B cell (primary cell): Measurements from ENCODE around the gene USP2. TPM values are rescaled to one million over a fixed set of nuclear protein-coding genes. Genes with fewer than 3 reads are reported as not detected.

Source experiments
- ATAC-seq: fragments of 200-7000 bp; cut with Tn5 transposase; one replicate; pipeline ENCODE4 v1.10.0; 2021; ENCODE audit warnings: low read depth, mild to moderate bottlenecking, moderate number of reproducible peaks, moderate library complexity
- CTCF ChIA-PET: fragments of 350-600 bp; sonication (Branson Sonifier 250); formaldehyde crosslinking; loops from one replicate; lab custom pipeline; 2021; ENCODE audit warnings: antibody characterized with exemption, inconsistent platforms; lab: Charles Lee
- POLR2A ChIA-PET: fragments of 350-600 bp; sonication (Branson Sonifier 250); formaldehyde crosslinking; loops from one replicate; lab custom pipeline; 2021; ENCODE audit warnings: antibody characterized with exemption; lab: Charles Lee
- DNase-seq: peaks from one replicate; pipeline ENCODE4 v3.0.0; 2013
- H2AFZ ChIP-seq: 2 replicates; pipeline ENCODE4 v1.6.1; 2012; ENCODE audit warnings: mild to moderate bottlenecking, low read depth, low read length; ENCODE audit not compliant: insufficient read depth, poor library complexity, severe bottlenecking
- H3K27ac ChIP-seq, 2 donors: 1 replicate in 1 of 2; 2 replicates in 1 of 2; pipeline ENCODE4 v1.5.1; 2012 to 2013; ENCODE audit warnings: low read length in 2 of 2, mild to moderate bottlenecking in 2 of 2, moderate library complexity in 1 of 2
- H3K27me3 ChIP-seq, 4 experiments: fragments of 200-600 bp in 1 of 4; sonication (generic) in 1 of 4; replicated peaks in 1 of 4; 1 replicate in 2 of 4; 2 replicates in 2 of 4; pipeline versions ENCODE4 v1.6.1 to v1.7.0; 2013 to 2016; ENCODE audit warnings: low read length in 3 of 4, mild to moderate bottlenecking in 2 of 4, mixed read lengths in 1 of 4, moderate library complexity in 1 of 4; ENCODE audit not compliant: insufficient read depth in 4 of 4, control insufficient read depth in 3 of 4; ENCODE audit errors: control extremely low read depth in 1 of 4
- H3K36me3 ChIP-seq, 2 experiments: replicated peaks in 1 of 2; 1 replicate in 1 of 2; 2 replicates in 1 of 2; pipeline versions ENCODE4 v1.6.1 to v1.7.1; 2013; ENCODE audit warnings: low read length in 1 of 2; ENCODE audit not compliant: insufficient read depth in 2 of 2, control insufficient read depth in 1 of 2; ENCODE audit errors: control extremely low read depth in 1 of 2, extremely low read depth in 1 of 2
- H3K4me1 ChIP-seq, 2 donors: fragments of 200-600 bp in 1 of 2; sonication (generic) in 1 of 2; 1 replicate in 1 of 2; 2 replicates in 1 of 2; pipeline versions ENCODE4 v1.5.1 to v1.6.1; 2013 to 2017; ENCODE audit warnings: low read length in 2 of 2; ENCODE audit not compliant: control insufficient read depth in 2 of 2, insufficient read depth in 2 of 2
- H3K4me2 ChIP-seq: replicated peaks from 2 replicates; pipeline ENCODE3; 2012; ENCODE audit warnings: mild to moderate bottlenecking, low read depth, low read length; ENCODE audit not compliant: poor library complexity, severe bottlenecking
- H3K4me3 ChIP-seq, 5 experiments: fragments of 200-600 bp in 1 of 5; sonication (generic) in 1 of 5; 1 replicate in 3 of 5; 2 replicates in 2 of 5; pipeline versions ENCODE4 v1.5.1 to v1.7.0; 2011 to 2016; ENCODE audit warnings: low read length in 4 of 5, mild to moderate bottlenecking in 4 of 5, low read depth in 2 of 5, control low read depth in 1 of 5, moderate library complexity in 1 of 5; ENCODE audit not compliant: insufficient read depth in 1 of 5; ENCODE audit errors: control extremely low read depth in 1 of 5, extremely low read depth in 1 of 5
- H3K79me2 ChIP-seq: fragments of 200-600 bp; sonication (generic); one replicate; pipeline ENCODE4 v1.6.0; 2016; ENCODE audit warnings: low read length; ENCODE audit not compliant: control insufficient read depth, insufficient read depth
- H3K9ac ChIP-seq: fragments of 200-600 bp; sonication (generic); 2 replicates; pipeline ENCODE4 v1.6.1; 2017; ENCODE audit warnings: mild to moderate bottlenecking, low read length, moderate library complexity
- H3K9me3 ChIP-seq, 3 donors: one replicate each; pipeline versions ENCODE4 v1.6.1 to v1.7.1; 2013; ENCODE audit warnings: low read length in 2 of 3; ENCODE audit not compliant: control insufficient read depth in 2 of 3, insufficient read depth in 1 of 3; ENCODE audit errors: control extremely low read depth in 1 of 3
- H4K20me1 ChIP-seq: 2 replicates; pipeline ENCODE4 v1.6.0; 2012; ENCODE audit warnings: mild to moderate bottlenecking, low read length; ENCODE audit not compliant: insufficient read depth, control insufficient read depth, poor library complexity, severe bottlenecking
- H3K27ac Mint-ChIP-seq: one replicate; pipeline ENCODE4 v1.8.0; 2021; ENCODE audit warnings: mixed read lengths
- H3K27me3 Mint-ChIP-seq: one replicate; pipeline ENCODE4 v1.8.0; 2021; ENCODE audit warnings: mixed read lengths
- H3K4me1 Mint-ChIP-seq: one replicate; pipeline ENCODE4 v1.8.0; 2021; ENCODE audit warnings: mixed read lengths
- H3K4me3 Mint-ChIP-seq: one replicate; pipeline ENCODE4 v1.8.0; 2021; ENCODE audit warnings: mixed read lengths
- H3K9me3 Mint-ChIP-seq: one replicate; pipeline ENCODE4 v1.8.0; 2022; ENCODE audit warnings: mixed read lengths; ENCODE audit not compliant: insufficient read depth
- EZH2 ChIP-seq: IDR thresholded peaks from 2 replicates; pipeline ENCODE4 v1.6.1; 2012; ENCODE audit warnings: borderline replicate concordance, low read depth, mild to moderate bottlenecking, moderate library complexity, low read length; ENCODE audit not compliant: insufficient read depth, poor library complexity, severe bottlenecking
- WGBS: methylation state at CpG from one replicate; pipeline ENCODE4 v1.1.5; 2013; ENCODE audit warnings: missing lambda C conversion rate; ENCODE audit not compliant: insufficient coverage; 5-methylcytosine and 5-hydroxymethylcytosine counted together
- intact Hi-C: fragments of 100-400 bp; cut with micrococcal nuclease; formaldehyde crosslinking; loops from one replicate; pipeline ENCODE4 v1.10.0; 2022
- polyA plus RNA-seq: library from polyadenylated mRNA; depleted of rRNA; stranded (reverse); fragments of >200 nt; gene quantifications from 2 replicates; pipeline ENCODE4 v1.2.3, GENCODE V29; 2012
- total RNA-seq, 2 donors: library from RNA; stranded (reverse); fragments of 120-200 nt in 1 of 2; gene quantifications; 1 replicate in 1 of 2; 2 replicates in 1 of 2; pipeline versions ENCODE4 v1.2.3 to v1.2.4, GENCODE V29; 2013 to 2022
- TF ChIP-seq, protein P1 (sequence below): fragments of 200-600 bp; IDR thresholded peaks from one replicate; pipeline ENCODE4 v1.8.0; 2022; ENCODE audit warnings: antibody characterized with exemption, mild to moderate bottlenecking

The USP2 gene
- total and polyA plus RNA-seq, 2 donors (not counting 1 experiment from before 2014, with no cell fraction given): 0.09 TPM; not detected in 1

DNA sequence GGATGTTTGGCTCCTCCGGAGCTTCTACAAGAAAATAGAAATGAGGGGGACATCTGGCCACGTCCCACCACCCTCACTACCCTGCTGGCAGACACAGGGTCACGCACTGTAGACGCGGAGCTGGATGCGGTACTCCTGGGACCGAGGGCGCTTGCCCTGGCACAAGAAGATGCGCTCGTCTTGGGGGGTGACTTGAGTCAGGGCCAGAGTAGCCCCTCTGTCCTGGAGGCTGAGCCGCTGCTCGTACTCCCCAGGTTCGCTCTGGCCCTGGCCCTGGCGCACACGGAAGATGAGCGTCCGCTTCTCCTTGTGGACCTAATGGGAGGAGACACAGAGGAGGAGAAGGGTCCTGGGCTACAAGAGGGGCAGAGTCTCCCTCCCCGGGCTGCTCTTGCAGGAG lies 66.8 kb downstream of the USP2 start:
- H3K9ac ChIP-seq: peak overlapping the region; percentile 62
- ChIA-PET CTCF (interaction anchor here (1.0 to 3.5 kb wide), 4 partner anchors 9 to 212 kb away, joined by 3 to 16 read pairs (median 8); no protein-coding TSS in a partner anchor), POLR2A (interaction anchor here (0.6 kb wide), 1 partner anchor 42 kb away, joined by 3 read pairs; no protein-coding TSS in a partner anchor)
- peaks cover 0 to 6% (median 0%) of the 10 kb centered on the region in 3 donors for H3K9me3 ChIP-seq
- no peak for ATAC-seq
- peaks cover 0 to 56% (median 20%) of the 10 kb centered on the region in 4 experiments for H3K27me3 ChIP-seq
- Mint-ChIP-seq H3K4me1 (peaks cover 26% of the 10 kb centered on the region), H3K27me3 (peaks cover 13% of the 10 kb centered on the region), H3K4me3 (peak overlapping the region; percentile 83), H3K9me3 (no peaks in the 10 kb centered on the region), H3K27ac (no peak overlapping the region)
- peak overlapping the region in 1 of 5 experiments; percentile 60 for H3K4me3 ChIP-seq
- H3K4me1 ChIP-seq: peaks cover 25 to 38% of the 10 kb centered on the region in 2 donors
- H4K20me1 ChIP-seq: no peaks in the 10 kb centered on the region
- H3K27ac ChIP-seq: no peak overlapping the region
- TF ChIP-seq, protein P1, sequence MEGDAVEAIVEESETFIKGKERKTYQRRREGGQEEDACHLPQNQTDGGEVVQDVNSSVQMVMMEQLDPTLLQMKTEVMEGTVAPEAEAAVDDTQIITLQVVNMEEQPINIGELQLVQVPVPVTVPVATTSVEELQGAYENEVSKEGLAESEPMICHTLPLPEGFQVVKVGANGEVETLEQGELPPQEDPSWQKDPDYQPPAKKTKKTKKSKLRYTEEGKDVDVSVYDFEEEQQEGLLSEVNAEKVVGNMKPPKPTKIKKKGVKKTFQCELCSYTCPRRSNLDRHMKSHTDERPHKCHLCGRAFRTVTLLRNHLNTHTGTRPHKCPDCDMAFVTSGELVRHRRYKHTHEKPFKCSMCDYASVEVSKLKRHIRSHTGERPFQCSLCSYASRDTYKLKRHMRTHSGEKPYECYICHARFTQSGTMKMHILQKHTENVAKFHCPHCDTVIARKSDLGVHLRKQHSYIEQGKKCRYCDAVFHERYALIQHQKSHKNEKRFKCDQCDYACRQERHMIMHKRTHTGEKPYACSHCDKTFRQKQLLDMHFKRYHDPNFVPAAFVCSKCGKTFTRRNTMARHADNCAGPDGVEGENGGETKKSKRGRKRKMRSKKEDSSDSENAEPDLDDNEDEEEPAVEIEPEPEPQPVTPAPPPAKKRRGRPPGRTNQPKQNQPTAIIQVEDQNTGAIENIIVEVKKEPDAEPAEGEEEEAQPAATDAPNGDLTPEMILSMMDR: no peak
- no peak for TF ChIP-seq EZH2
- WGBS: 88% methylated on average over 16 of the region's 18 CpGs
- DNase-seq: no peak
- H3K4me2 ChIP-seq: peak overlapping the region; percentile 83
- peak overlapping the region; percentile 59 for H2AFZ ChIP-seq
- H3K36me3 ChIP-seq: no peaks in the 10 kb centered on the region
- H3K79me2 ChIP-seq: no peaks in the 10 kb centered on the region
- intact Hi-C loops: no loop called here

DNA sequence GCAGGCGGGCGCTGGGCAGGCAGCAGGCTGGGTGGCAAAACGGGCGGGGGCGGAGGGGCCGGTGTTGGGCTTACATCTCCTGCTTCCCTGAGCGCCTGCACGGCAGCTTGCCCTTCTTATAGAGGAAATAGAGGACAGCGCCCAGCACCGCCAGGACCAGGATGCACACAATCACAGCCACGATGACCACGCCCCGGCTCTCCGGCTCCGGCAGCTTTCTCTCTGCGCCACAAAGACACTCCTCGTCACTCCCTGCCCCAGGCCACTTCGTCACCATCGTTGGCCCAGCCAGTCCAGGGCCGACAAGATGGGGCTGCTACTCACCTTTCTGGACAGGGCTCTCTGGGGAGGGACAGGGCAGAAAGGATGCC lies 70.8 kb downstream of the USP2 start:
- DNase-seq (no peak), ATAC-seq (no peak)
- H3K36me3 ChIP-seq: peaks cover 4 to 7% of the 10 kb centered on the region in 2 experiments
- Mint-ChIP-seq H3K4me1 (peaks cover 12% of the 10 kb centered on the region), H3K27me3 (peaks cover 6% of the 10 kb centered on the region), H3K9me3 (no peaks in the 10 kb centered on the region), H3K27ac (no peak overlapping the region), H3K4me3 (no peak overlapping the region)
- H3K79me2 ChIP-seq: no peaks in the 10 kb centered on the region
- H3K4me2 ChIP-seq: no peak overlapping the region
- no peak overlapping the region for H3K27ac ChIP-seq
- no peak overlapping the region for H3K9ac ChIP-seq
- peaks cover 13% of the 10 kb centered on the region in 2 donors for H3K4me1 ChIP-seq
- intact Hi-C loops: no loop called here
- CTCF ChIA-PET: no interaction called here
- H3K27me3 ChIP-seq: peaks cover 0 to 19% (median 7%) of the 10 kb centered on the region in 4 experiments
- POLR2A ChIA-PET: no interaction called here
- H3K4me3 ChIP-seq: no peak overlapping the region
- no peak overlapping the region for H2AFZ ChIP-seq
- H3K9me3 ChIP-seq: peaks cover 0 to under 1% (median 0%) of the 10 kb centered on the region in 3 donors
- TF ChIP-seq EZH2: no peak
- TF ChIP-seq, protein P1: no peak
- no peaks in the 10 kb centered on the region for H4K20me1 ChIP-seq
- 92% methylated on average over 20 of the region's 20 CpGs for WGBS
